Retina (tissue), 1 donor: ENCODE results near the gene SORL1.
"Not testable (repeated sequence)": the region's sequence is repeated elsewhere in the genome, so short reads cannot be mapped to it uniquely, and the experiment has no call there.

ENCODE experiments used
- DNase-seq: peaks from one replicate; pipeline ENCODE4 v3.0.0-alpha.2; 2016

SORL1 gene

DNA sequence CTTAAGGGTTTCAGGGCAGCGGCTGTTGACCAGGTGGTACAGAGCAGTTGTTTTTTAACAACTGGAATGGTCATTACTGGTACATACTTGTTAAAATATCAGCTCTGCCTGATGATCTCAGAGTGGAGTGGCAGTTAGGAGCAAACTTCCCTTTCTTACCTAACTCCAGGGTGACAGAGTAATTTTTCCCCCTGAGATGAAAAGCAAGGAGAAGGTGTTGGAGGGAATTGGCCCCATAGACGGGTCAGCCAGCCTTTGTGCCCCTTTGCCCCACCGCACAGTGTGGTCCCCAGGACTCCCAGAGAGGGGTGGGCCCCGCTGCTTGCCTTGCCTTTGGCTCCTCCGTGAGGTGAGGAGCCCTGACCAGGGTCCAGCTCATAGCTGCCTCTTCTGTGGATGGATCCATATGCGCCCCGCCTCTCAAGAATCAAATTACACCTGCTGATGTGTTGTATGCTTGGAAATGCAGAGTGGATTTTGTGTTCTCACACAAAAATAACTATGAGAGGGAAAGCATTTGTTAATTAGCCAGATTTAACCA is 27.7 kb downstream of the SORL1 start:
- no peak for DNase-seq

GRCh38 chr11:121481484-121482230 is 29.5 kb downstream of the SORL1 start:
- DNase-seq = not testable (repeated sequence)

DNA sequence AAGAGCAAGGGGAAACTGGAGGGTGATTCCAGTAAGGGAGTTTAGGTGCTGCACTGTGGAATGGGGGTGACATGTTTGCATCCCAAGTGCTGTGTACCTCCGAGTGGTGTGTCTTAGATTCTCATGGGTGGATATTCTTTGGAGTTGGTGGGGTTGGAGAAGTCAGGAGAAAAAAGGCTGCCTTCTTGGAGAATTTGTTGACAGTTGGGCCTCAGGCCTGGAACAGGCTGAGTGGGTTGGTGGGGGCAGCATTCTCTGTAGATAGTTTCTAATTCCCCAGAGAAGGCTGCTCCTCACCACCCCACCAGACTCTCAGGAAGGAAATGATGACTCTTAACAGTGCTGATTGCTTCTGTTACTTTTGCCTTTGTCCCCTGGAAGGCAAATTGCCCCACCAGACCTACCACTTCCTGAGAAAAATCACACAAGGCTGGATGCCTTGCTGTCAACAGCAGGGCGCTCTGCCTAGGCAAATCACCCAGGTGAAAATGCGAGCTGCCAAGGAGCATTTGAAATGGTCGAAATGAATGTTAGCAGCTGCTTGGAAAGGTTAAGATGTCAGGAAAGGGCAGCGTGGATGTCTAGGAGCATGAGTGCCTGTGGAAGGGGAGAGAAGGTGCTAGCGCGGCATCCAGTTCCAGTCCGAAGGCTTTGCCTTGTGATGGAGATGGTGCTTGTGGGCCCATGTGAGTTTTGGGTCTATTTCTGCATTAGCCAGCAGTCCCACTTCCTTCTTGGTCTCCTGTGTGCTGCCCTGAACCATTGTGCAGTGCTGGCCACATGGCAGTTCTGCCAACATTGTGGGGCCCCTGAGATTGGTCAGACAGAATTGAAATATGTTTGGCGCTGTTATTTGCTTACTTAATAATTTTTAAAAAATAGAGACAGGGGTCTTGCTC is 30.4 kb downstream of the SORL1 start:
- DNase-seq = no peak

DNA sequence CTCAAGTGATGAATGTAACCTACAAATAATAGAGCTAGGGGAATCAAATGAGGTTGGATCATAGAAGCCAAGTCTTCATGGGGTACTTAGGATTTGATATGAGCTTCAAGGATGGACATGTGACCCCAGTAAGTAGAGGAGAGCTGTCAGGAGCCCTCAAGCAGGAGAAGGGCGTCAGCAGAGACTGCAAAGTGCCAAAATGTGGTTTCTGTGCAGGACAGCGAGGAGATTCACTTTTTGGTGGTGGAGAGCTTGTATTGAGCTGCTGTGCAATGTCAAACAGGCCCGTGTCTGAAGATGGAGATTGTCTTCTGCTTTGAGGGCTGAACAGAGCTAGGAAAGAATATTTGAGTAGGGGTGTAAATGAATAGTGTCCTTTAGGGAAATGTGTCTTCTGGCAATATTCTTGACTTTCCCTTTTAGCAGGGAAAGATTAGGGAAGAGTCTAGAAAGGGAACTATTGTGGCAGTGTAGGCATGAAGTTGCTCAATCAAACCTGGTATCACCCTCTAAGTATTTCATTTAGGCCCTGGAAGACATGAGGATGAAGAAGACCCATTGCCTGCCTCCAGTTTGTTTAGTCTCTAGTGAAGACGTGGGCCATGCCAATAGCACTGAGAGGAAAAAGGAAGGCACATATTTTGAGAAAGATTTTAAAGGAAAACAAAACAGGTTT is 31.8 kb downstream of the SORL1 start:
- DNase-seq = no peak

GRCh38 chr11:121485216-121485615 is 33.1 kb downstream of the SORL1 start:
- no peak for DNase-seq

DNA sequence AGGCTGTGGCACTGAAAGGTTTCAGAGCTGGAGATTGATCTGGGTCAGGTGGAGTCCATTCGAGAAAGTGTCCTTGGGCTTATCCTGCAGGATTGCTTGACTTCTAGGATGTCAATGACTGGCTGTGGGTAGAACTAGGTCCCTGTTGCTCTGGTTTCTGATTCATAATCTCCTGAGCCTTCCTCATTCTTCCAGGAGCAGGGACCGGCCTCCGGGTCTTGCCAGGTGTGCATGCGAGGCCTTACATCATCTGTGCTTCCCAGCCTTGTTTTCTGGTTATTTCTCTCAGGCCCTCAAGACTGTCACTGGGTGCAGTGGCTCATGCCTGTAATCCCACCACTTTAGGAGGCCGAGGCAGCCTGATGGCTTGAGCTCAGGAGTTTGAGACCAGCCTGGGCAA is 33.9 kb downstream of the SORL1 start:
- DNase-seq = no peak

- peak; percentile 51 for DNase-seq
Measured at GRCh38 chr11:121487191-121487590, 35.1 kb downstream of the SORL1 start.

GRCh38 chr11:121488170-121488569 is 36.1 kb downstream of the SORL1 start:
- no peak for DNase-seq

- DNase-seq = no peak
Measured at GRCh38 chr11:121488641-121489040, 36.5 kb downstream of the SORL1 start.

GRCh38 chr11:121489823-121490222 is 37.7 kb downstream of the SORL1 start:
- DNase-seq = no peak

- no peak for DNase-seq
Measured at GRCh38 chr11:121494355-121495099, 42.4 kb downstream of the SORL1 start.

GRCh38 chr11:121497176-121497998 is 45.3 kb downstream of the SORL1 start:
- no peak for DNase-seq

- no peak for DNase-seq
Measured at GRCh38 chr11:121499405-121499804, 47.3 kb downstream of the SORL1 start.

GRCh38 chr11:121500275-121500674 is 48.2 kb downstream of the SORL1 start:
- DNase-seq = no peak

GRCh38 chr11:121500717-121501116 is 48.6 kb downstream of the SORL1 start:
- no peak for DNase-seq

DNA sequence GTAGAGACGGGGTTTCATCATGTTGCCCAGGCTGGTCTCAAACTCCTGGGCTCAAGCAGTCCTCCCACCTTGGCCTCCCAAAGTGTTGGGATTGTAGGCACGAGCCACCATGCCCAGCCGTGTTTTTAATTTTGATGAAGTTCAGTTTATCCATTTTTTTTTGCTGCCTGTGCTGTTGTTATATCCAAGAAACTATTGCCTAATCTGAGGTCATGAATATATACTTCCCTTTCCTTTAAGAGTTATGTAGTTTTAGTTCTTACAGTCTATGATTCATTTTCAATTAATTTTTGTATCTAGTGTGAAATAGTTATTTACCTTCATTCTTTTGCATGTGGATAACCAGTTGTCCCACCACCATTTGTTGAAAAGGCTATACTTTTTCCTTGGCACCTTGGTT is 50.9 kb downstream of the SORL1 start:
- DNase-seq = no peak

DNA sequence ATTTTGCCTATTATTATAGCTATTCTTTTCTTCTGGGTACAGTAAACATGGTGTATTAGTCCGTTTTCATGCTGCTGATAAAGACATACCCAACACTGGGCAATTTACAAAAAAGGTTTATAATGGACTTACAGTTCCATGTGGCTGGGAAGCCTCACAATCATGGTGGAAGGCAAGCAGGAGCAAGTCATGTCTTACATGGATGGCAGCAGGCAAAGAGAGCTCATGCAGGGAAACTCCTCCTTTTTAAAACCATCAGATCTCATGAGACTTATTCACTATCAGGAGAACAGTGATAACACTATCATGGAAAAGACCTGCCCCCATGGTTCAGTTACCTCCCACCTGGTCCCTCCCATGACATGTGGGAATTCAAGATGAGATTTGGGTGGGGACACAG is 54.1 kb downstream of the SORL1 start:
- not testable (repeated sequence) for DNase-seq

- DNase-seq = no peak
Measured at GRCh38 chr11:121508449-121508848, 56.3 kb downstream of the SORL1 start.

- no peak for DNase-seq
Measured at GRCh38 chr11:121510438-121510837, 58.3 kb downstream of the SORL1 start.

DNA sequence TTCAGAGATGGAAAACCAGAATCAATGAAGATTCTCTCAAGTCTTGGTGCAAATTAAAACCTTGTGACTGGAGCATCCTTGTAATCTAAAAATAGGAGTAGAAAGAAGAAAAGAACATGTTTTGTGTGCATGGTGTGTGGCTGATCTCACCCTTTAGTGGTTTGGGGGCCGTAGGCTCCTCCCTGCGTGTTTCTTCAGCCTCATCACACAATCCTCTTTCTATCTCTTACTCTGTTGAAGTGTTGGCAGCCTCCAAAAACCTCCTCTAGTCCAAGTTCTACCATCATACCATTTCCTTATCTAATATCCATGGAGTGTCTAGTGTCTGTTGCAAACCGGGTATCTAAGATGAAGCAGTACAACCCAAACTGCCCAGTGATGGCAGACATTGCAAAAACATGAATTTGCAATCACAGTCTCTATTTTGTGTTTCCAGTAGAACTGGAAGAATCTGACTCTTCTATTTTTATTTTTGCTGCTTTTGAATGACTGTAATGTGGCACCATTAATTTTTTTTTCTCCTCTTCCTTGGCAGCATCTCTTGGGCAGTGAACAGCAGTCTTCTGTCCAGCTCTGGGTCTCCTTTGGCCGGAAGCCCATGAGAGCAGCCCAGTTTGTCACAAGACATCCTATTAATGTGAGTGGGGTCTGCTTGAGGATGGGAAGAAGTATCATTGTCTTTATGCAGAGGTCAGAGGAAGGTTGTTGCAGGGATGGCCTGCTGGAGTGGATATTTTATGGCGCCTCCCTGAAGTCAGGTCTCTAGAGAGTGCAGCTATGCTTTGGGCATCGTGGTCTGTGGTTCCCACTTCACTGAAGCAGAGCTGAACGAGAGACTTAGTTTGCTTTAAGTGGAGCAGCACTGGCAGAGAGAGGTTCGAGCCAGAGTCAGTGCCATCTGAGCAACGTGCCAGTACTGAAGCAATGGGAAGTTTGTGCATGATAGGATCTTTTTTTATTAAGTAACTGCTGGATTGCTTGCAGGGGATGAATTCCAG is 60.7 kb downstream of the SORL1 start:
- no peak for DNase-seq
